Measurements from ENCODE around the gene NRF1. TPM values are rescaled to one million over a fixed set of nuclear protein-coding genes. Genes with fewer than 3 reads are reported as not detected.

The NRF1 gene
- 18.5 and 26.6 TPM in 2 replicates for polyA plus RNA-seq (2011; rRNA removed)
- 11.3 and 14.4 TPM in 2 replicates for polyA plus RNA-seq (2012; cell fraction: cytosol; rRNA removed)
- 14.6 and 19.4 TPM in 2 replicates for polyA plus RNA-seq (2012; cell fraction: nucleus; rRNA removed)
- 11.2 to 11.7 TPM (median 11.5 TPM) in 3 replicates for polyA plus RNA-seq (2017; fragmentation: RNase III; extraction: RNeasy Plus Mini Kit Qiagen cat#74134 plus additional on column Dnase treatment)
- polyA minus RNA-seq (2011; rRNA and poly(A)+ RNA removed), result 47.9 and 52.6 TPM in 2 replicates

- ATAC-seq, result peak; percentile 95
- under 1% methylated on average over 21 of the region's 98 CpGs for WGBS (ENCODE audit: missing lambda C conversion rate)
- Histone ChIP-seq H3K4me1 (peaks cover 39% of the 10 kb centered on the region), H3K4me3 (peak within 1 kb of the TSS; percentile 87), H3K9me3 (no peaks in the 10 kb centered on the region), H3K4me2 (peak within 1 kb of the TSS; percentile 87), H3K27ac (peak within 1 kb of the TSS; percentile 94 to 95)
- peak; percentile 82 to 91 for DNase-seq (ENCODE audit: low read depth in 1 of 2, low spot score in 1 of 2)
- CTCF ChIA-PET, result interaction anchor here (0.8 to 2.9 kb wide), 13 partner anchors 11 to 393 kb away, joined by 3 to 22 read pairs (median 5); partner anchors contain the start of gene STRIP2
- no peak for FAIRE-seq
- POLR2A ChIA-PET, result interaction anchor here (0.5 to 1.8 kb wide), 7 partner anchors 12 to 348 kb away, joined by 3 to 10 read pairs (median 3); no protein-coding TSS in a partner anchor
- TF ChIP-seq RNF2 (IDR thresholded peaks at IDR 0.05; ENCODE audit: borderline replicate concordance, low read depth), result no peak
- TF ChIP-seq HOXB5 (CRISPR knock-in tag; IDR thresholded peaks at IDR 0.05), result no peak
- TF ChIP-seq POLR2AphosphoS2 (conservative IDR thresholded peaks at IDR 0.05; ENCODE audit: low read length), result no peak
- no peak for TF ChIP-seq FOSB (CRISPR knock-in tag; IDR thresholded peaks at IDR 0.05)
- no peak for TF ChIP-seq EHF (CRISPR knock-in tag; IDR thresholded peaks at IDR 0.05)
- TF ChIP-seq GATA3 (IDR thresholded peaks at IDR 0.05; ENCODE audit: borderline replicate concordance), result no peak; the same call in 1 of the 2 replicates
- TF ChIP-seq JUNB (IDR thresholded peaks at IDR 0.05), result no peak
- peak; percentile 52 for TF ChIP-seq REST (IDR thresholded peaks at IDR 0.05)
- TF ChIP-seq MAX (IDR thresholded peaks at IDR 0.05), result peak; percentile 91
- no peak for TF ChIP-seq CEBPB (IDR thresholded peaks at IDR 0.05)
- no peak for TF ChIP-seq HOXA7 (CRISPR knock-in tag; IDR thresholded peaks at IDR 0.05)
- peak; percentile 85; the same call in 1 of the 2 replicates for TF ChIP-seq MYC (IDR thresholded peaks at IDR 0.05; ENCODE audit: borderline replicate concordance, low read length)
- no peak for TF ChIP-seq ESRRA (IDR thresholded peaks at IDR 0.05; ENCODE audit: borderline replicate concordance, low read length)
- no peak for TF ChIP-seq TP53 (CRISPR knock-in tag; IDR thresholded peaks at IDR 0.05)
- peak; percentile 42 for TF ChIP-seq CHD2 (IDR thresholded peaks at IDR 0.05; ENCODE audit: low read length, partially characterized antibody)
- TF ChIP-seq RCOR1 (IDR thresholded peaks at IDR 0.05; ENCODE audit: low read depth, low read length), result no peak
- TF ChIP-seq BHLHE40 (IDR thresholded peaks at IDR 0.05; ENCODE audit: low read depth, low read length), result peak; percentile 79
- TF ChIP-seq KDM5A (IDR thresholded peaks at IDR 0.05), result 0 out of 2 replicates have a peak, but pooled peaks have one; percentile 37
- peak; percentile 76; the same call in 1 of the 2 replicates for TF ChIP-seq E2F6 (IDR thresholded peaks at IDR 0.05; ENCODE audit: borderline replicate concordance, low read depth)
- no peak for TF ChIP-seq HOXB13 (CRISPR knock-in tag; IDR thresholded peaks at IDR 0.05; ENCODE audit: low read depth)
- no peak for TF ChIP-seq RFX5 (IDR thresholded peaks at IDR 0.05)
- TF ChIP-seq HEYL (CRISPR knock-in tag; IDR thresholded peaks at IDR 0.05), result no peak
- TF ChIP-seq, protein P1, sequence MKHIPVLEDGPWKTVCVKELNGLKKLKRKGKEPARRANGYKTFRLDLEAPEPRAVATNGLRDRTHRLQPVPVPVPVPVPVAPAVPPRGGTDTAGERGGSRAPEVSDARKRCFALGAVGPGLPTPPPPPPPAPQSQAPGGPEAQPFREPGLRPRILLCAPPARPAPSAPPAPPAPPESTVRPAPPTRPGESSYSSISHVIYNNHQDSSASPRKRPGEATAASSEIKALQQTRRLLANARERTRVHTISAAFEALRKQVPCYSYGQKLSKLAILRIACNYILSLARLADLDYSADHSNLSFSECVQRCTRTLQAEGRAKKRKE (CRISPR knock-in tag; IDR thresholded peaks at IDR 0.05; ENCODE audit: low read depth), result no peak
- TF ChIP-seq RARB (CRISPR knock-in tag; IDR thresholded peaks at IDR 0.05), result no peak
- no peak for TF ChIP-seq MAZ (IDR thresholded peaks at IDR 0.05; ENCODE audit: borderline replicate concordance, low read depth, low read length)
- TF ChIP-seq ZSCAN20 (CRISPR knock-in tag; IDR thresholded peaks at IDR 0.05), result no peak
- no peak for TF ChIP-seq FOSL2 (IDR thresholded peaks at IDR 0.05)
- TF ChIP-seq FOSL2 (CRISPR knock-in tag; IDR thresholded peaks at IDR 0.05), result no peak
- TF ChIP-seq TFCP2L1 (CRISPR knock-in tag; IDR thresholded peaks at IDR 0.05), result no peak
- no peak for TF ChIP-seq ELK1 (IDR thresholded peaks at IDR 0.05; ENCODE audit: low read depth, low read length)
- no peak for TF ChIP-seq MAFK (IDR thresholded peaks at IDR 0.05; ENCODE audit: partially characterized antibody)
- peak; percentile 69 to 94; a peak in 4 of 5 replicates for TF ChIP-seq JUN (IDR thresholded peaks at IDR 0.05)
- no peak for TF ChIP-seq ZC3H11A (IDR thresholded peaks at IDR 0.05)
- TF ChIP-seq PHF8 (IDR thresholded peaks at IDR 0.05; ENCODE audit: borderline replicate concordance, low read depth), result peak; percentile 89
Observed at GRCh38 chr7:129611246-129612111, at the start of gene NRF1. Gene NRF1, plus strand, starts transcription at chr7:129611720. Its CDS starts 45,632 bp downstream, at chr7:129657352.

Measured in A549 (cell line).